GM19438 (cell line): Measurements from ENCODE around the gene SRM.
"Not testable (repeated sequence)": the region's sequence is repeated elsewhere in the genome, so short reads cannot be mapped to it uniquely, and the experiment has no call there.

ENCODE experiments used
- ATAC-seq: cut with Tn5 transposase; IDR thresholded peaks from one replicate; pipeline ENCODE4 v1.9.1; 2021; ENCODE audit warnings: low read depth; ENCODE audit not compliant: unreplicated experiment

SRM gene

DNA sequence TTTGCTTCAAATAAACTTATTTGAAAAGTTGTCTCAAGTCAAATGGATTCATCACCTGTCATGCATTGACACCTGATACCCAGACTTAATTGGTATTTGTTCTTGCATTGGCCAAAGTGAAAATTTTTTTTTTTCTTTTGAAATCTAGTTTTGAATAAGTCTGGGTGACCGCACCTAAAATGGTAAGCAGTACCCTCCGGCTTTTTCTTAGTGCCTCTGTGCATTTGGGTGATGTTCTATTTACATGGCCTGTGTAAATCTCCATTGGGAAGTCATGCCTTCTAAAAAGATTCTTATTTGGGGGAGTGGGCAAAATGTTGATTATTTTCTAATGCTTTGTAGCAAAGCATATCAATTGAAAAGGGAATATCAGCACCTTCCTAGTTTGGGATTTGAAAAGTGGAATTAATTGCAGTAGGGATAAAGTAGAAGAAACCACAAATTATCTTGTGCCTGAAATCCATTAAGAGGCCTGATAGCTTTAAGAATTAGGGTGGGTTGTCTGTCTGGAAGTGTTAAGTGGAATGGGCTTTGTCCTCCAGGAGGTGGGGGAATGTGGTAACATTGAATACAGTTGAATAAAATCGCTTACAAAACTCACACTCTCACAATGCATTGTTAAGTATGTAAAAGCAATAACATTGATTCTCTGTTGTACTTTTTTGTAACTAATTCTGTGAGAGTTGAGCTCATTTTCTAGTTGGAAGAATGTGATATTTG, 35.5 kb downstream of the SRM start:
- ATAC-seq: no peak

DNA sequence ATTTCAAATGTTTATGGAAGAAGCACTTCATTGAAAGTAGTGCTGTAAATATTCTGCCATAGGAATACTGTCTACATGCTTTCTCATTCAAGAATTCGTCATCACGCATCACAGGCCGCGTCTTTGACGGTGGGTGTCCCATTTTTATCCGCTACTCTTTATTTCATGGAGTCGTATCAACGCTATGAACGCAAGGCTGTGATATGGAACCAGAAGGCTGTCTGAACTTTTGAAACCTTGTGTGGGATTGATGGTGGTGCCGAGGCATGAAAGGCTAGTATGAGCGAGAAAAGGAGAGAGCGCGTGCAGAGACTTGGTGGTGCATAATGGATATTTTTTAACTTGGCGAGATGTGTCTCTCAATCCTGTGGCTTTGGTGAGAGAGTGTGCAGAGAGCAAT, 36.6 kb downstream of the SRM start:
- no peak for ATAC-seq

GRCh38 chr1:11019971-11020370, 39.8 kb downstream of the SRM start:
- ATAC-seq: no peak

DNA sequence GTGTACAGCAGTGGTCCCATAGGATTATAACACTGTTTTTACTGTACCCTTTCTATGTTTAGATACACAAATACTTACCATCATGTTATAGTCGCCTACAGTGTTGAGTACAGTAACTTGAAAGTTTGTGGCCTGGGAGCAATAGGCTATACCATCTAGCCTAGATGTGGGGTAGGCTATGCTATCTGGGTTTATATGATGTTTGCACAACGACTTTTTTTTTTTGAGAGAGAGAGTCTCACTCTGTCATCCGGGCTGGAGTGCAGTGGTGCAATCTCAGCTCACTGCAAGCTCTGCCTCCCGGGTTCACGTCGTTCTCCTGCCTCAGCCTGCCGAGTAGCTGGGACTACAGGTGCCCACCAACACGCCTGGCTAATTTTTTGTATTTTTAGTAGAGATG, 40.5 kb downstream of the SRM start:
- ATAC-seq: not testable (repeated sequence)

DNA sequence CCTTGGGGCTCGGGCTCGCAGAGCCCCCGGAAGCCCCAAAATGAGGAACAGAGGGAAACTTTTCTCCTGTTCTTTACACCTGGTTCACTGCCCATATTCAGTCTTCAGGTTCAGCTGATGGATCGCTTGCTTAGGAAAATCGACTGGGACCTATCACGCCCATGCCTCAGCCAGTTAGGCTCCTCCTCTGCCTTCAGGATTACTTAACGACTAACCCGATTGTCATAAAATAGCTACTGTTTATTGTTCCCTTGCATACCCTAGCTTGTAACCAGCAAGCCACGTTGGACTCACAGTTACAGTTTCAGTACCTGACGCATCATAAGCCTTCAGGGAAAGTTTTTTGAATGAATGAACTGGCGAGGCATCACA, 46.7 kb downstream of the SRM start:
- no peak for ATAC-seq

DNA sequence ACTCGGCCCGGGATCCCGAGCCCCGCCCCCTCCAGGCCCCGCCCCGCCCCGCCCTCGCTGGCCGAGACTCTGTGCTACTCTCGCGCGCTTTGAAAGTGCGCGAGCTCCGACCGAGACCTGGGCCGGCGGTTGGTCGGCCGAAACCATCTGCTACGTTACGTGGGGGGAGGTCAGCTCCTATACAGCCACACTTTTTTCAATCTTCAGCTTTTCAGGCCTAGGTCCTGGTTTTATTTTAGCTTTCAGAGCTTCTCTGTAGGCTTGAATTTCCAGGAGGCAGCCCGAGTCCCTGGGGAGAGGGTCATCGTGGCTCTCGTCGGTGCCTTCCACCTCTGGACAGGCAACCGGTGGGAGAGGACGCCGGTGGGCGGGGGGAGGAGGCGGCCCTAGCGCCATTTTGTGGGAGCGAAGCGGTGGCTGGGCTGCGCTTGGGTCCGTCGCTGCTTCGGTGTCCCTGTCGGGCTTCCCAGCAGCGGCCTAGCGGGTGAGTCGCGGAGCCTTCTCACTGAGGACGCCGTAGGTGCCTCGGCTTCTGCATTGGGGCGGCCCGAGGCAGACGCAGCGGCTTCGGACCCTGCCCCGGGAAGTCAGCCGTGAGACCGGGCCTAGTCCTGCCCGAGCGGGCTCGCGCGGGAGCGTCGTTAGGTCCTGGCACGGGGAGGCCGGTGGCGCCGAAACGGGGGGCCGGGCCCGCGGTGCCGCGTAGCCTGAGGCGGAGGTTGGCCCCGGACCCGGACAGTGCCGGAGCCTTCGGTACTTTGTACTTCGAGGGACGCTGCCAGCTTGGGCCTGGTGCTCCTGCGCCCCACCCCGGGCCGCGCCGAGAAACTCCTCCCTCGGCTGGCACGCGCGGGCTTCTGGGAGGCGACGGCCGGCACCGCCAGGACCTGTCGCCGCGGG, 47.3 kb downstream of the SRM start, which contains the start of gene TARDBP:
Gene TARDBP, plus strand, starts transcription at position 395 of the 900 bp plus-strand sequence. CDS start 1,074 bp downstream, outside the sequence.
- peak; percentile 90 for ATAC-seq
